Activated naive CD8-positive, alpha-beta T cell (primary cell): ENCODE results near the gene FIG4.
"Not testable (repeated sequence)": the region's sequence is repeated elsewhere in the genome, so short reads cannot be mapped to it uniquely, and the experiment has no call there.

Experiments used
- H3K27ac Mint-ChIP-seq: one replicate; pipeline ENCODE4 v1.8.0; 2021; ENCODE audit warnings: mixed read lengths
- H3K27me3 Mint-ChIP-seq: one replicate; pipeline ENCODE4 v1.8.0; 2021; ENCODE audit warnings: mixed read lengths
- H3K36me3 Mint-ChIP-seq: one replicate; pipeline ENCODE4 v1.8.0; 2021; ENCODE audit warnings: mixed read lengths
- H3K4me1 Mint-ChIP-seq: one replicate; pipeline ENCODE4 v1.8.0; 2021; ENCODE audit warnings: low read depth, mixed read lengths
- H3K4me3 Mint-ChIP-seq: one replicate; pipeline ENCODE4 v1.8.0; 2021; ENCODE audit warnings: mild to moderate bottlenecking, mixed read lengths
- H3K9me3 Mint-ChIP-seq: one replicate; pipeline ENCODE4 v1.8.0; 2021; ENCODE audit warnings: low read depth, mixed read lengths

FIG4 gene

GRCh38 chr6:109762166-109762565, 71.1 kb downstream of the FIG4 start:
- H3K4me3 Mint-ChIP-seq: no peak overlapping the region
- no peak overlapping the region for H3K27ac Mint-ChIP-seq
- no peaks in the 10 kb centered on the region for H3K9me3 Mint-ChIP-seq
- H3K4me1 Mint-ChIP-seq: peaks cover 17% of the 10 kb centered on the region
- peaks cover 32% of the 10 kb centered on the region for H3K36me3 Mint-ChIP-seq
- H3K27me3 Mint-ChIP-seq: no peaks in the 10 kb centered on the region

- Mint-ChIP-seq H3K36me3 (peaks cover 30% of the 10 kb centered on the region), H3K27me3 (no peaks in the 10 kb centered on the region), H3K4me1 (peaks cover 17% of the 10 kb centered on the region), H3K4me3 (no peak overlapping the region), H3K9me3 (no peaks in the 10 kb centered on the region), H3K27ac (no peak overlapping the region)
Observed at GRCh38 chr6:109762769-109763441, 71.8 kb downstream of the FIG4 start.

GRCh38 chr6:109766167-109766566, 75.1 kb downstream of the FIG4 start:
- H3K27ac Mint-ChIP-seq: no peak overlapping the region
- no peak overlapping the region for H3K4me3 Mint-ChIP-seq
- no peaks in the 10 kb centered on the region for H3K27me3 Mint-ChIP-seq
- H3K4me1 Mint-ChIP-seq: no peaks in the 10 kb centered on the region
- H3K36me3 Mint-ChIP-seq: peaks cover 30% of the 10 kb centered on the region
- H3K9me3 Mint-ChIP-seq: no peaks in the 10 kb centered on the region

GRCh38 chr6:109767961-109768360, 76.9 kb downstream of the FIG4 start:
- Mint-ChIP-seq H3K4me1 (peaks cover 5% of the 10 kb centered on the region), H3K36me3 (peaks cover 36% of the 10 kb centered on the region), H3K4me3 (no peak overlapping the region), H3K27me3 (no peaks in the 10 kb centered on the region), H3K27ac (no peak overlapping the region), H3K9me3 (no peaks in the 10 kb centered on the region)

GRCh38 chr6:109768485-109768884, 77.4 kb downstream of the FIG4 start:
- peaks cover 33% of the 10 kb centered on the region for H3K36me3 Mint-ChIP-seq
- H3K27ac Mint-ChIP-seq: no peak overlapping the region
- peaks cover 5% of the 10 kb centered on the region for H3K4me1 Mint-ChIP-seq
- H3K4me3 Mint-ChIP-seq: no peak overlapping the region
- no peaks in the 10 kb centered on the region for H3K27me3 Mint-ChIP-seq
- H3K9me3 Mint-ChIP-seq: no peaks in the 10 kb centered on the region

- Mint-ChIP-seq H3K36me3 (peaks cover 31% of the 10 kb centered on the region), H3K9me3 (no peaks in the 10 kb centered on the region), H3K27me3 (no peaks in the 10 kb centered on the region), H3K4me3 (no peak overlapping the region), H3K4me1 (peaks cover 5% of the 10 kb centered on the region), H3K27ac (no peak overlapping the region)
Observed at GRCh38 chr6:109769213-109769612, 78.1 kb downstream of the FIG4 start.

- no peaks in the 10 kb centered on the region for H3K9me3 Mint-ChIP-seq
- H3K27ac Mint-ChIP-seq: no peak overlapping the region
- H3K4me1 Mint-ChIP-seq: peaks cover 5% of the 10 kb centered on the region
- H3K4me3 Mint-ChIP-seq: no peak overlapping the region
- no peaks in the 10 kb centered on the region for H3K27me3 Mint-ChIP-seq
- peaks cover 32% of the 10 kb centered on the region for H3K36me3 Mint-ChIP-seq
Observed at GRCh38 chr6:109770047-109770446, 79.0 kb downstream of the FIG4 start.

GRCh38 chr6:109770779-109771178, 79.7 kb downstream of the FIG4 start:
- H3K27me3 Mint-ChIP-seq: no peaks in the 10 kb centered on the region
- no peaks in the 10 kb centered on the region for H3K9me3 Mint-ChIP-seq
- no peak overlapping the region for H3K4me3 Mint-ChIP-seq
- peaks cover 5% of the 10 kb centered on the region for H3K4me1 Mint-ChIP-seq
- peaks cover 32% of the 10 kb centered on the region for H3K36me3 Mint-ChIP-seq
- no peak overlapping the region for H3K27ac Mint-ChIP-seq

GRCh38 chr6:109771939-109772755, 81.1 kb downstream of the FIG4 start:
- peaks cover 24% of the 10 kb centered on the region for H3K36me3 Mint-ChIP-seq
- H3K9me3 Mint-ChIP-seq, H3K27ac Mint-ChIP-seq, H3K4me1 Mint-ChIP-seq, H3K27me3 Mint-ChIP-seq, H3K4me3 Mint-ChIP-seq: not testable (repeated sequence)

- H3K27ac Mint-ChIP-seq: no peak overlapping the region
- no peaks in the 10 kb centered on the region for H3K27me3 Mint-ChIP-seq
- H3K4me1 Mint-ChIP-seq: peaks cover 5% of the 10 kb centered on the region
- no peaks in the 10 kb centered on the region for H3K9me3 Mint-ChIP-seq
- peaks cover 25% of the 10 kb centered on the region for H3K36me3 Mint-ChIP-seq
- H3K4me3 Mint-ChIP-seq: no peak overlapping the region
Observed at GRCh38 chr6:109772883-109773431, 81.9 kb downstream of the FIG4 start.

- H3K9me3 Mint-ChIP-seq: no peaks in the 10 kb centered on the region
- H3K27ac Mint-ChIP-seq: no peak overlapping the region
- H3K36me3 Mint-ChIP-seq: peaks cover 9% of the 10 kb centered on the region
- no peak overlapping the region for H3K4me3 Mint-ChIP-seq
- no peaks in the 10 kb centered on the region for H3K4me1 Mint-ChIP-seq
- no peaks in the 10 kb centered on the region for H3K27me3 Mint-ChIP-seq
Observed at GRCh38 chr6:109781001-109781400, 89.9 kb downstream of the FIG4 start.

GRCh38 chr6:109782491-109782999, 91.4 kb downstream of the FIG4 start:
- Mint-ChIP-seq H3K9me3 (no peaks in the 10 kb centered on the region), H3K4me3 (no peak overlapping the region), H3K36me3 (peaks cover 13% of the 10 kb centered on the region), H3K27ac (no peak overlapping the region), H3K4me1 (no peaks in the 10 kb centered on the region), H3K27me3 (no peaks in the 10 kb centered on the region)

- Mint-ChIP-seq H3K9me3 (no peaks in the 10 kb centered on the region), H3K36me3 (peaks cover 14% of the 10 kb centered on the region), H3K4me3 (no peak overlapping the region), H3K27me3 (no peaks in the 10 kb centered on the region), H3K4me1 (no peaks in the 10 kb centered on the region), H3K27ac (no peak overlapping the region)
Observed at GRCh38 chr6:109783250-109783986, 92.3 kb downstream of the FIG4 start.

GRCh38 chr6:109787312-109787711, 96.2 kb downstream of the FIG4 start:
- no peaks in the 10 kb centered on the region for H3K9me3 Mint-ChIP-seq
- H3K36me3 Mint-ChIP-seq: peaks cover 18% of the 10 kb centered on the region
- no peak overlapping the region for H3K27ac Mint-ChIP-seq
- no peak overlapping the region for H3K4me3 Mint-ChIP-seq
- no peaks in the 10 kb centered on the region for H3K27me3 Mint-ChIP-seq
- H3K4me1 Mint-ChIP-seq: no peaks in the 10 kb centered on the region

- Mint-ChIP-seq H3K9me3 (no peaks in the 10 kb centered on the region), H3K4me3 (no peak overlapping the region), H3K27ac (no peak overlapping the region), H3K4me1 (no peaks in the 10 kb centered on the region), H3K27me3 (no peaks in the 10 kb centered on the region), H3K36me3 (peaks cover 18% of the 10 kb centered on the region)
Observed at GRCh38 chr6:109788687-109789086, 97.6 kb downstream of the FIG4 start.
